Ishikawa (cell line): Measurements from ENCODE around the gene GCM1.

Experiments used
- CEBPB ChIP-seq: IDR thresholded peaks from 2 replicates; pipeline ENCODE4 v1.6.1; 2012
- EP300 ChIP-seq: IDR thresholded peaks from 2 replicates; pipeline ENCODE4 v1.6.1; 2012; ENCODE audit warnings: borderline replicate concordance
- FOXM1 ChIP-seq: IDR thresholded peaks from 2 replicates; pipeline ENCODE4 v1.6.1; 2012; ENCODE audit warnings: low read depth, borderline replicate concordance
- RAD21 ChIP-seq: IDR thresholded peaks from 2 replicates; pipeline ENCODE4 v1.6.1; 2012; ENCODE audit warnings: low read depth
- REST ChIP-seq: IDR thresholded peaks from 2 replicates; pipeline ENCODE4 v1.6.1; 2012; ENCODE audit warnings: low read depth, mild to moderate bottlenecking
- TAF1 ChIP-seq: IDR thresholded peaks from 2 replicates; pipeline ENCODE4 v1.6.1; 2012; ENCODE audit warnings: low read depth, mild to moderate bottlenecking
- TCF12 ChIP-seq: IDR thresholded peaks from 2 replicates; pipeline ENCODE4 v1.6.1; 2012; ENCODE audit warnings: low read depth
- TEAD4 ChIP-seq: IDR thresholded peaks from 2 replicates; pipeline ENCODE4 v1.6.1; 2012
- YY1 ChIP-seq: IDR thresholded peaks from 2 replicates; pipeline ENCODE4 v1.6.1; 2012; ENCODE audit warnings: low read depth
- ZBTB7A ChIP-seq: IDR thresholded peaks from 2 replicates; pipeline ENCODE4 v1.6.1; 2012; ENCODE audit warnings: low read depth
- TF ChIP-seq, protein P1 (sequence below): IDR thresholded peaks from 2 replicates; pipeline ENCODE4 v1.6.1; 2012

- TF ChIP-seq EP300 (no peak), TCF12 (no peak), ZBTB7A (no peak), REST (no peak), FOXM1 (no peak), TEAD4 (no peak), CEBPB (no peak), RAD21 (no peak), YY1 (no peak), TAF1 (no peak)
- TF ChIP-seq, protein P1, sequence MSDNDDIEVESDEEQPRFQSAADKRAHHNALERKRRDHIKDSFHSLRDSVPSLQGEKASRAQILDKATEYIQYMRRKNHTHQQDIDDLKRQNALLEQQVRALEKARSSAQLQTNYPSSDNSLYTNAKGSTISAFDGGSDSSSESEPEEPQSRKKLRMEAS, result no peak
Measured at GRCh38 chr6:53112404-53112803, 36.2 kb downstream of the GCM1 start.
